ENCODE data around the gene ATP13A4.

Gene ATP13A4

DNA sequence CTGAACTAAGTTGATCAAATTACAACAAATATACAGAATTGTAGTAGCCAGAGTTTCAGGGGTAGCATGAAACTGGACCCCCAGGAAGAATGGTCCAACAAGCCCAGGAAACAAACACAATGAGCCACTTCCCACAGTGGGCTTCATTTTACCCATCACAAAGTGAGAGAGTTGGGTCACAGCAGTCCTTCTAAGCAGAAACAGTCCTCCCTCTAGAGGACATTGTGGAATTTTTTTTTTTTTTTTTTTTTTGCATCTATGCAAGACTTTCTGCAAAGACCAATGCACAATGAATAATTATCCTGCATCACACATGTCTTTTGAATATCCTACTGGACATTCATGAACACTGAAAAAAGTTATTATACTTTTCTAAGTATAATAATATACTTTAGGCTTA is 102.4 kb downstream of the ATP13A4 start:
- TF ChIP-seq CTCF (IDR thresholded peaks at IDR 0.05; ENCODE audit: low read depth, low read length) = no peak
- DNase-seq (ENCODE audit: extremely low read depth, low read depth) = no peak

- no peak for DNase-seq (ENCODE audit: extremely low read depth, low read depth)
- TF ChIP-seq CTCF (IDR thresholded peaks at IDR 0.05; ENCODE audit: low read depth, low read length) = no peak
These were observed 102.8 kb downstream of the ATP13A4 start for GRCh38 chr3:193451902-193452301.

DNA sequence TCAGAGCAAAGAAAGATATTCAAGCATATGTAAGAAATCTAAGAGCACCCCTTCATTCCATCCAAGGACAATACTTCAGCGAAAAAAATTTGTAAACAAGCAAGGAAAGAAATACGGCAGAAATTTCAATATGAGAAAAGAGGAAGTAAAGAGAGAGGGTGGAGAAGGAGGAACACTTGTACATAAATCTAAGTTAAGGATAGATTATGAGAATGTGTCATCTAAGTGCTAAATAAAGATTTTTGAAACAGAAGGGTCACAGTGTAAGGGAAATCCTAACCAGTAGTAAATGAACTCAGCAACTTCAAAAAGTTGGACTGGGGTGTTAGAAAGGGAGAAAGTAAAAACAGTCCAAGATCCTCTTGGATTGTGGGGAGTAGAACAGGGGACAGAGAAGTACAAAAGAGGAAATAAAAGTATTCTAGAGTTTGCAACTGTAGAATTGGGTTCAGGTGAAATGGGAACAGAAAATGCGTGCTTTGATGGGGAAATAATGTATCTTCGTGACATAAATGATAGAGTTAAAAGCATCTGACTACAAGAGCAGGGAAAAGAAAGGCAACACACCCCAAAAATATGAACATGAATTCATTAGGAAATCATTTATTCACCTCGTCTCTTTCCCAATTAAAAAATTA is 107.6 kb downstream of the ATP13A4 start:
- TF ChIP-seq CTCF (IDR thresholded peaks at IDR 0.05; ENCODE audit: low read depth, low read length) = no peak
- no peak for DNase-seq (ENCODE audit: extremely low read depth, low read depth)

- TF ChIP-seq CTCF (IDR thresholded peaks at IDR 0.05; ENCODE audit: low read depth, low read length) = no peak
- DNase-seq (ENCODE audit: extremely low read depth, low read depth) = no peak
These were observed 115.3 kb downstream of the ATP13A4 start for GRCh38 chr3:193439423-193439822.

GRCh38 chr3:193418576-193419373 is 135.9 kb downstream of the ATP13A4 start:
- DNase-seq (ENCODE audit: extremely low read depth, low read depth) = no peak
- no peak for TF ChIP-seq CTCF (IDR thresholded peaks at IDR 0.05; ENCODE audit: low read depth, low read length)

DNA sequence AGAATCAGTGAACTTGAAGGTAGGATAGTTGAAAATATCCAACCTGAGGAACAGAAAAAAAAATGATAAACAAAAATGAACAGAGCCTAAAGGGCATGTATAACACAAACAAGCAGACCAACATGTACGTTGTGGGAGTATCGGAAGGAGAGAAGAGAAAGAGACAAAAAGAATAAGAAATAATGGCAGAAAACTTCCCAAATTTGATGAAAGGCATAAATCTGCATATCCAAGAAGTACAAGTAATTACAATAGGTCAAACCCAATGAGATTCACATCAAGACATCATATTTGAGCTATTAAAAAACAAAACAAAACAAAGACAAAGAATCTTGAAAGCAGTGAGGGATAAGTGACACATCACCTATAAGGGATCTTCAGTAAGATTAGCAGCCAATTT is 138.1 kb downstream of the ATP13A4 start:
- DNase-seq (ENCODE audit: extremely low read depth, low read depth) = no peak
- no peak for TF ChIP-seq CTCF (IDR thresholded peaks at IDR 0.05; ENCODE audit: low read depth, low read length)

DNA sequence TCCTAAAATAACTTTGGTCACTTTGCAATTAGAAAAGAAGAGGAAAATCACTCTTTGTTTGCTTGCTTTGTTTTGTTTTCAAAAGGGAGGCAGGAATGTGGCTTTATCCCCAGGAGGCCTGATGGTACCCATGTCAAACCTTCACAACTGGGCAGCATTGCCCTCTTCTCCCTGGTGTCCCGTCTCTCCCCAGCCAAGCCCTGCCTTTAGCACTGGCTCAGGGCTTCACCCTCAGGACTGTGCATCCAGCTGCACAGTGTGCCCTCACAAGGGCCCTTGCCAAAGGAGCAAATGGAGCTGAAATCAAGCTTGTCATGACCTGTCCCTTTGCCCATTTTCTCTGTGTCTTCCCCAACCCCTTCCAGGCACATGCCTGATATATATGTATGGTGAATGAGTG is 147.0 kb downstream of the ATP13A4 start:
- DNase-seq (ENCODE audit: extremely low read depth, low read depth) = no peak
- TF ChIP-seq CTCF (IDR thresholded peaks at IDR 0.05; ENCODE audit: low read depth, low read length) = no peak

Data from AG09319 (cell line).